ENCODE data around the gene N4BP2. TPM values are rescaled to one million over a fixed set of nuclear protein-coding genes. Genes with fewer than 3 reads are reported as not detected.

The N4BP2 gene
- total RNA-seq, 1 experiment from 2014 or later: 31.7 TPM

- no peaks in the 10 kb centered on the region for H3K36me3 Mint-ChIP-seq
- DNase-seq (ENCODE audit: low spot score): no peak
- no peak for TF ChIP-seq PRDM15 (CRISPR knock-in tag; IDR thresholded peaks at IDR 0.05)
- peak; percentile 95 for TF ChIP-seq ZNF121 (CRISPR knock-in tag; IDR thresholded peaks at IDR 0.05)
- POLR2A ChIA-PET: no interaction called here
- H3K4me3 Mint-ChIP-seq: no peak overlapping the region
- no peak for ATAC-seq
- H3K27me3 Mint-ChIP-seq (ENCODE audit: low read depth): no peaks in the 10 kb centered on the region
- CTCF ChIA-PET: no interaction called here
- no peaks in the 10 kb centered on the region for H3K9me3 Mint-ChIP-seq
- H3K4me1 Mint-ChIP-seq: peaks cover 54% of the 10 kb centered on the region
- H3K27ac Mint-ChIP-seq: no peak overlapping the region
These were observed 130.8 kb downstream of the N4BP2 start for GRCh38 chr4:40187386-40187906.

- no peaks in the 10 kb centered on the region for H3K27me3 Mint-ChIP-seq (ENCODE audit: low read depth)
- DNase-seq (ENCODE audit: low spot score) (no peak), ATAC-seq (no peak)
- ChIA-PET CTCF (interaction anchor here (1.2 kb wide), 1 partner anchor 136 kb away, joined by 3 read pairs; no protein-coding TSS in a partner anchor), POLR2A (no interaction called here)
- no peak overlapping the region for H3K4me3 Mint-ChIP-seq
- peaks cover 73% of the 10 kb centered on the region for H3K4me1 Mint-ChIP-seq
- no peaks in the 10 kb centered on the region for H3K9me3 Mint-ChIP-seq
- H3K27ac Mint-ChIP-seq: no peak overlapping the region
- H3K36me3 Mint-ChIP-seq: no peaks in the 10 kb centered on the region
- TF ChIP-seq ZBTB43 (CRISPR knock-in tag; IDR thresholded peaks at IDR 0.05) (no peak), NR2C2 (CRISPR knock-in tag; IDR thresholded peaks at IDR 0.05) (no peak), CREM (CRISPR knock-in tag; IDR thresholded peaks at IDR 0.05) (no peak), HMGA2 (CRISPR knock-in tag; IDR thresholded peaks at IDR 0.05) (no peak), SMAD3 (CRISPR knock-in tag; IDR thresholded peaks at IDR 0.05; ENCODE audit: borderline replicate concordance) (no peak), TEAD4 (CRISPR knock-in tag; IDR thresholded peaks at IDR 0.05) (no peak), STAT6 (CRISPR knock-in tag; conservative IDR thresholded peaks at IDR 0.05; ENCODE audit: low read depth) (no peak), AFF4 (CRISPR knock-in tag; IDR thresholded peaks at IDR 0.05; ENCODE audit: borderline replicate concordance) (no peak), KAT7 (CRISPR knock-in tag; IDR thresholded peaks at IDR 0.05; ENCODE audit: borderline replicate concordance) (no peak), ZNF317 (CRISPR knock-in tag; IDR thresholded peaks at IDR 0.05; ENCODE audit: borderline replicate concordance, low read depth) (no peak), USF2 (CRISPR knock-in tag; IDR thresholded peaks at IDR 0.05) (no peak), ZNF416 (CRISPR knock-in tag; IDR thresholded peaks at IDR 0.05) (no peak), AR (CRISPR knock-in tag; IDR thresholded peaks at IDR 0.05) (no peak), ETV6 (CRISPR knock-in tag; IDR thresholded peaks at IDR 0.05) (no peak), CREB1 (CRISPR knock-in tag; IDR thresholded peaks at IDR 0.05) (no peak)
These were observed 133.4 kb downstream of the N4BP2 start for GRCh38 chr4:40190019-40190418.

All from WTC11 (cell line).